Pancreas (tissue), 10 donors: ENCODE results near the gene SARS1. TPM values are rescaled to one million over a fixed set of nuclear protein-coding genes. Genes with fewer than 3 reads are reported as not detected.
A peak's percentile ranks its signal among the peaks of the same experiment; 100 is the strongest.

Experiments
- ATAC-seq, 4 donors: fragments of 200-7000 bp; cut with Tn5 transposase; one replicate each; pipeline versions ENCODE4 v1.8.0 to v1.9.1; 2020; ENCODE audit warnings: mild to moderate bottlenecking in 4 of 4, moderate library complexity in 4 of 4
- DNase-seq, 6 donors: peaks; one replicate each; pipeline ENCODE4 v3.0.0-alpha.2; 2020
- FAIRE-seq: peaks from 2 replicates; lab custom pipeline; 2012; peaks lifted over from hg19 to GRCh38; lab: Jason Lieb, UNC
- H3K27ac ChIP-seq, 4 donors: fragments of 200-600 bp; sonication (generic); 1 replicate in 3 of 4; 2 replicates in 1 of 4; pipeline versions ENCODE4 v1.5.0 to v1.8.0; 2020
- H3K27me3 ChIP-seq, 4 donors: fragments of 200-600 bp; one replicate each; pipeline ENCODE4 v1.8.0; 2021
- H3K36me3 ChIP-seq, 3 donors: fragments of 200-600 bp; sonication (generic) in 1 of 3; one replicate each; pipeline versions ENCODE4 v1.5.0 to v1.8.0; 2020 to 2021
- H3K4me1 ChIP-seq, 3 donors: fragments of 200-600 bp; one replicate each; pipeline ENCODE4 v1.8.0; 2021
- H3K4me3 ChIP-seq, 4 donors: fragments of 200-600 bp; sonication (generic) in 2 of 4; one replicate each; pipeline versions ENCODE4 v1.5.0 to v1.8.0; 2020 to 2021
- H3K9me3 ChIP-seq, 4 donors: fragments of 200-600 bp; one replicate each; pipeline ENCODE4 v1.8.0; 2021
- CTCF ChIP-seq, 4 donors: fragments of 200-600 bp; sonication (generic) in 3 of 4; IDR thresholded peaks; one replicate each; pipeline versions ENCODE4 v1.5.0 to v1.8.0; 2021; ENCODE audit warnings: antibody characterized with exemption in 4 of 4
- WGBS, 2 donors: extraction: QIAGEN DNeasy Blood & Tissue Kit; methylation state at CpG; one replicate each; pipeline ENCODE4 v1.1.7; 2013; 5-methylcytosine and 5-hydroxymethylcytosine counted together
- intact Hi-C, 3 donors: fragments of 100-400 bp; cut with DNase I; formaldehyde crosslinking; loops; one replicate each; pipeline versions ENCODE4 v1.11.1 to v1.14.2; 2022
- polyA plus RNA-seq, 2 donors: library from polyadenylated mRNA; stranded (reverse); fragments of 200-250 nt; gene quantifications; one replicate each; pipeline ENCODE4 v1.2.3, GENCODE V29; 2013
- total RNA-seq, 6 donors: library from RNA; stranded (reverse); fragmentation: NEBNext Ultra II Directional in 4 of 6; extraction: Animal tissue kit (Norgen Biotek cat#: 25700) in 4 of 6; gene quantifications; one replicate each; pipeline versions ENCODE4 v1.2.1 to v1.2.4, GENCODE V29; 2021 to 2023
- donor health status: healthy with polysubstance abuse.
- donor health status: DM: no; HTN: no; CAD: no; lungs with moderate emphysema.
- donor health status: DM: no; HTN: no; CAD: no.
- donor health status: control.
- donor health status: control.
- donor health status: Bipolar disorder and iron deficiency.
- donor health status: DM: yes; HTN: yes; CAD: no.
- donor health status: DM: no; HTN: no; CAD: no.
- donor health status: DM: no; HTN: no; CAD: no.
- donor health status: DM: yes; HTN: yes; CAD: no.

The SARS1 gene
- total and polyA plus RNA-seq, 8 donors: 50.5 to 270 (median 115) TPM

- Histone ChIP-seq H3K4me1 (no peaks in the 10 kb centered on the region), H3K27ac (no peak overlapping the region), H3K27me3 (no peaks in the 10 kb centered on the region), H3K36me3 (peaks cover 0 to 21% (median 0%) of the 10 kb centered on the region in 3 donors), H3K4me3 (no peak overlapping the region), H3K9me3 (no peaks in the 10 kb centered on the region)
- FAIRE-seq: no peak
- peak in 1 of 4 donors; percentile 17 for TF ChIP-seq CTCF (IDR thresholded peaks at IDR 0.05)
- WGBS, 2 donors: 86 to 97% methylated on average over 2 of the region's 2 CpGs
- peak in 3 of 4 donors; percentile 17 to 59 (median 46) for ATAC-seq
- DNase-seq: no peak
- intact Hi-C loops: no loop called here
Measured at GRCh38 chr1:109201123-109201703, 12.5 kb upstream of the SARS1 start.

DNA sequence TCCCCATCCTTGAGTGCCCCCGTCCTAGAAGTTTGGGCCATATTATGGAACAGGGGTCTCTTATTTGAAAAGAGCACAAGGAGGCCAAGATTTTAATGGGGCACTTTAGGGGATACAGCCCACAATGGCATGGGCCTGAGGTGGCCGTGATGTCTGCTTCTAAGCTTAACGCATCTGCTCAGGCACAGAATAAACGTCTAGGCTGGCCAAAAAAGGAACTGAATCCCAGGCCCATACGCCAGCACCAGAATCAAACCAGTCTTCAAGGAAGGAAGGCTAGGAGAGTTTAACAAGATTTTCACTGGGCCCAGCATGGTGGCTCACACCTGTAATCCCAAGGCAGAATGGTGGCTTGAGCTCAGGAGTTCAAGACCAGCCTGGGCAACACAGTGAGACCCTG is 9.2 kb upstream of the SARS1 start:
- ATAC-seq (no peak), FAIRE-seq (no peak), DNase-seq (no peak)
- no peak for TF ChIP-seq CTCF (IDR thresholded peaks at IDR 0.05)
- peaks cover 0 to 8% (median 0%) of the 10 kb centered on the region in 3 donors for H3K4me1 ChIP-seq
- no peaks in the 10 kb centered on the region for H3K9me3 ChIP-seq
- peaks cover 0 to 16% (median 0%) of the 10 kb centered on the region in 3 donors for H3K36me3 ChIP-seq
- no peaks in the 10 kb centered on the region for H3K27me3 ChIP-seq
- H3K4me3 ChIP-seq: no peak overlapping the region
- H3K27ac ChIP-seq: no peak overlapping the region
- intact Hi-C loops: no loop called here
- WGBS, 2 donors: 84 to 90% methylated on average over 5 of the region's 5 CpGs

DNA sequence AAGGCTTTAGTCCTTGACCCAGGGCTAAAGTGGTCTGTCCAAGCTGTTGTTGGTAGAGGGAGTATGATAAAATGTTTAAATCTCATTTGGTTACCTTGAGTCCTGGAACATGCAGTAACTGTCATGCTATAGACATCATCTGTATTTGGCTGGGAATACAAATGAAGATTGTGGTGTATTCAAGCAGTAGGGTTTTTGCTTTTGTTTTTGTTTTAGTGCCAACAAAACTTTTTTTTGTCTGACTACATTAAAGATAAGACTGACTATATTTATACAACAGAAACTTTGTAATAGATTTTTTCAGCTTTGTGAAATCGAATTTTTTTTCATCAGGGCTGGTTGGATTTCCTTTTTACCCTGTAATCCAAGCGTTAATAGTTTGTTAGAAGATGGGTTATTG is 7.4 kb upstream of the SARS1 start:
- intact Hi-C loops: no loop called here
- DNase-seq (no peak), FAIRE-seq (no peak), ATAC-seq (peak in 1 of 4 donors; percentile 8)
- no peak for TF ChIP-seq CTCF (IDR thresholded peaks at IDR 0.05)
- Histone ChIP-seq H3K27me3 (no peaks in the 10 kb centered on the region), H3K9me3 (no peaks in the 10 kb centered on the region), H3K4me3 (no peak overlapping the region), H3K27ac (no peak overlapping the region), H3K36me3 (peaks cover 0 to 7% (median 0%) of the 10 kb centered on the region in 3 donors), H3K4me1 (peaks cover 0 to 8% (median 0%) of the 10 kb centered on the region in 3 donors)
- WGBS, 2 donors: 33 to 36% methylated on average over 2 of the region's 2 CpGs

DNA sequence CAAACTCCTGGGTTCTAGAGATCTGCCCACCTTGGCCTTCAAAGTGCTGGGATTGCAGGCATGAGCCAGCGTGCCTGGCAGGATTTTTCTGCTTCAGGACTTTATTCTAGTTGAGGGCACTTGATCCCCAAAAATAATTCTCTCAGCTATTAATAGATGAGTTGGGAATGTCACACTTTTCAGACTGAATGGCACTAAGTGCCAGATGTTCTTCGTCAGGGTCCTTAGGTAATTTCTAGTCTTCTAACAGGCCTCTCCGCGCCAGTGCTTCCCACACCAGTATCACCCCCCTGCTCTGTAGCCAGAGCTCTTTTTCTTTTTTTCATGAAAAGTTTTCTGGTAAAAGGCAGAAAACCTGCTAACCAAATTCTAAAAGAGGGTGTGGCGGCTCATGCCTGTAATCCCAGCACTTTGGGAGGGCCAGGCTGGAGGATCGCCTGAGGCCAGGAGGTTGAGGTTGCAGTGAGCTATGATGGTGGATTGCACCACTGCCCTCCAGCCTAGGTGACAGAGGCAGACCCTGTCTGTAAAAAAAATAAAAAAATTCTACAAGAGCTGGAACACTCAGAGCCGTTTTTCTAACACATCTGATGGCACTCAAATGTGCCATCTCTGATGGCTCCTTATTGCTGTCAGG is 6.1 kb upstream of the SARS1 start:
- no peak overlapping the region for H3K27ac ChIP-seq
- no peak for FAIRE-seq
- DNase-seq: no peak
- no peaks in the 10 kb centered on the region for H3K27me3 ChIP-seq
- no peaks in the 10 kb centered on the region for H3K9me3 ChIP-seq
- ATAC-seq: peak in 1 of 4 donors; percentile 6
- 84 to 85% methylated on average over 7 of the region's 7 CpGs for WGBS, 2 donors
- no peak overlapping the region for H3K4me3 ChIP-seq
- peaks cover 0 to 5% (median 0%) of the 10 kb centered on the region in 3 donors for H3K36me3 ChIP-seq
- H3K4me1 ChIP-seq: peaks cover 0 to 8% (median 0%) of the 10 kb centered on the region in 3 donors
- TF ChIP-seq CTCF (IDR thresholded peaks at IDR 0.05): no peak
- intact Hi-C loops: no loop called here

DNA sequence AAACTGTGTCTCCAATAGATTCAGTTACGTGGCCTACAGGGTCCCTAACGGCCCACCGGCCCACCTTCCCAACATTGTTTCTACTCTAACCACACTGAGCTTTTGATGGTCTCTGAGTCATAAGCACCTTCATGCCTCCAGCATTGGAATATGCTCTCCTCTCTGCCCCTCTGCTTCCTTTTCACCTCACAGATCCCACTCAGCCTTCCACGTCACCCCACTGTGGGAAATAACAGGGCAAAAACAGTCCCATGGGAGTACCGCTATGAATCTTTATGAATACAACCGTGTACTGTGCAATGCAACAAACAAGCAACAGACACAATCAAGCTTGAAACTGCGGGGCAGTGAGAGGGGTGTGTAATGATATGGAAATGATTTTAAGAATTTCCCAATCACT is 5.3 kb upstream of the SARS1 start:
- no peaks in the 10 kb centered on the region for H3K36me3 ChIP-seq
- TF ChIP-seq CTCF (IDR thresholded peaks at IDR 0.05): no peak
- FAIRE-seq (no peak), DNase-seq (no peak), ATAC-seq (peak in 1 of 4 donors; percentile 21)
- H3K27me3 ChIP-seq: no peaks in the 10 kb centered on the region
- 50 to 60% methylated on average over 7 of the region's 7 CpGs for WGBS, 2 donors
- peaks cover 0 to 11% (median 0%) of the 10 kb centered on the region in 3 donors for H3K4me1 ChIP-seq
- H3K9me3 ChIP-seq: no peaks in the 10 kb centered on the region
- intact Hi-C loops: no loop called here
- no peak overlapping the region for H3K4me3 ChIP-seq
- no peak overlapping the region for H3K27ac ChIP-seq
